HG03039 (cell line): ENCODE data around the gene GARIN1A.

Experiments used
- ATAC-seq: cut with Tn5 transposase; IDR thresholded peaks from one replicate; pipeline ENCODE4 v1.9.1; 2021; ENCODE audit warnings: mild to moderate bottlenecking, moderate library complexity; ENCODE audit not compliant: unreplicated experiment

The GARIN1A gene

DNA sequence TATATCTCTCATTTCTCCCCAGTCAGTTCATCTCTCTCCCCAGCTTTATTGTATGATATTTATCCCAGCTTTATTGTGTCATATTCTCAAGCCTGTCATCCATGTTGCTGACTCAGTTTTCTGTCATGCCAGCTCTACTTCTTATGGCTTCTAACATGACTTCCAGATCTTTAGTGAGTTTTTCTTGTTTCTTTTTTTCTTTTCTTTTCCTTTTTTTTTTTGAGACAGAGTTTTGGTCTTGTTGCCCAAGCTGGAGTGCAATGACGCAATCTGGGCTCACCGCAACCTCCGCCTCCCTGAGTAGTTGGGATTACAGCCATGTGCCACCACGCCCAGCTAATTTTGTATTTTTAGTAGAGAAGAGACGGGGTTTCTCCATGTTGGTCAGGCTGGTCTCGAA lies 38.4 kb downstream of the GARIN1A start:
- no peak for ATAC-seq

DNA sequence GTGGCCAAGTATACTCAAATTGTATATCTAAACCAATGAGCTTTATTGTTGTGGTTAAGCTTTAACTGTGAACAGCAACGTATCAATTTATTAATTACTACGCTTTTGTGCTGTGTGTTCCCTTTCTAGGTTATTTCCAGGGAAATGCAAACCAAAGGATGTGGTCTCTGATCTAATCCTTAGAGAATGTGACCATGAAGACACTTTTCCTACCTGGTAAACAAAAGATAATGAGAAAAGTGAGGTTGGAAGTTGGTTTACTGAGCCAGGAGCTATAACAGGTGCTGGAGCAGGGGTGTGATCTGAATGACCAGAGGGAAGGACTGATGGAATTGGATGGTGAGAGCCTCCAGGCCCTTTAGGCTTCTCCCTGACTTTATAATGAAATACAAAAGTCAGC lies 41.7 kb downstream of the GARIN1A start:
- no peak for ATAC-seq

DNA sequence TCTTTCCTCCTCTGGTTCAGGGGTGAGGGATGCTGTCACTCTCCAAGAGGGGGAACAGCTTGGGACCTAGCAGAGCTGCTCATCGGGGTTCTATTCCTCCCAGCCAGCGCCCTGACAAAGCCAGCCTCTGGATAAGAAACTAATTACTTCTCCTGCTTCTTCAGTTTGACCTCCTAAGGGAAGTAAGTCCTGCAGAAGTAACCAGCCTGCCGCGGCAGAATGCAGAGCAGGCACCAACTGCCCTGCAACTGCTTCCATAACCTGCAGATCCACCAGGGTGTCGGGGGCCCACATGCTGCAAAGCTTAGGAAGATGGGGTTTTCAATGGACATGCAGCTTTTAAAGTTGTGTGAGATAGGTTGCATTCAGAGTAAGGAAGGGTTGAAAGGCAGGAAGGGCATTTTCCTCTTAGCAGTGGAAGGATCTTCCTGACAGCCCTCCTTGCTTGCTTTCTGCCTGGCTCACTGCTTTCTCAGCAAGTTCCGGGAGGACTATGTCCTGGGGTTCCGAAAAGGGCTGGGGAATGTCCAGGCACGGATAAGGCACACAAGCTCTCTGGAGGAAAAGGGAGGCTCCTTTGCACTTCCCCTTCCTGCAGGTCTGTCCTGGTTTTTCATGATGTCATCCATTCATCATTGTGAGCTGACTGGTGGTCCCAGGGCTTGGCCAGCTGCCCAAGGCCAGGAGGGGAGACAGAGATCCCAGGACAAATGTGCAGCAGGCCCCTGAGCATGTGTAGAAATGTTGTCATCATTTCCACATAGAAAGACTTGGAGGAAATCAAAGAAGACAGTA lies 42.8 kb downstream of the GARIN1A start:
- ATAC-seq = no peak

DNA sequence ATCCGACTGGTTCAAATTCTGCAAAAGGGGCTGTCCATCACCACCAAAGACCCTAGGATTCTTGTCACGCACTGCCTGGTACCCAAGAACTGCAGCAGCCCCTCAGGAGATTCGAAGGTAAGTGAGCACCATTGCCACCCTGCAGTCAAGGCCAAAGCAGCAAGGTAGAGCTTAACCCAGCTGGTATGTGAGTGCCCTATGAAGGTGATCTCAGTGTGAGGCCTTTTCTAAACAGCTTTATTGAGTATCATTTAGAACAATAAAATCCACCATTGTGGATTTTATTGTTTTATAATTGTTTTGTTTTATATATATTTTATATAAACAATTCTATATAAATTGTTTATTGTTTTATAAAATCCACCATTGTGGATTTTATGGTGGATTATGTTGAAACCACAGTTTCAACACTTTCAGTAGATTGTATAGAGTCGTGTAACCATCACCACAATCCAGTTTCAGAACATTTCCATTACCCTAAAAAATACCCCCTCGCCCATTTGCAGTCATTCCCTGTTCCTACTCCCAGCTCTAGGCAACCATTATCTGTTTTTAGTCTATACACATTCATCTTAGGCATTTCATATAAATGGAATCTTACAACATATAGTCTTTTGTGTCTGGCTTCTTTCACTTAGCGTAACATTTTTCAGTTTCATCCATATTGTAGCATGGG lies 47.0 kb downstream of the GARIN1A start:
- no peak for ATAC-seq

DNA sequence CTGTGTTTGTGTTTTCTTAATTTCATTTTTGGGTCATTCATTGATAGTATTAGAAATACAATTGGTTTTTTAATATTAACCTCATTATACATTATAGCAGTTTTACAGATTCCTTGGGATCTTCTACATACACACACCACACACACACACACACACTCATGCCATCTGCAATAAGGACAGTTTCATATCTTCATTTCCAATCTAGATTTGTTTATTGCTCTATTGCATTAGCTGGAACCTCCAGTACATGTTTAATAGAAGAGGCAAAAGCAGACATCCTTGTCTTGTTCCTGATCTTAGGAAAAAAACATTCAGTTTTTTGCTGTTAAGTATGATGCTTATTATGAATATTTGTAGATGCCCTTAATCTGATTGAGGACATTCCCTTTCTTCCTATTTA lies 49.3 kb downstream of the GARIN1A start:
- ATAC-seq = no peak
